DOHH2 (cell line): ENCODE data around the gene NBEAL1.

Experiments used
- H3F3A ChIP-seq: fragments of 200-600 bp; sonication (generic), shearing (Covaris generic); 2 replicates; pipeline ENCODE4 v1.6.0; 2016; ENCODE audit warnings: antibody characterized with exemption, mild to moderate bottlenecking; ENCODE audit not compliant: control insufficient read depth, insufficient read depth
- H3K27ac ChIP-seq: fragments of 200-600 bp; sonication (generic); 2 replicates; pipeline ENCODE4 v1.5.1; 2014; ENCODE audit warnings: low read depth, mild to moderate bottlenecking, low read length, moderate library complexity
- H3K27me3 ChIP-seq: fragments of 200-600 bp; sonication (generic); 2 replicates; pipeline ENCODE4 v1.6.1; 2014; ENCODE audit warnings: mild to moderate bottlenecking, low read length, mixed read lengths; ENCODE audit not compliant: control insufficient read depth
- H3K36me3 ChIP-seq: fragments of 200-600 bp; sonication (generic); 2 replicates; pipeline ENCODE4 v1.6.1; 2014; ENCODE audit warnings: mild to moderate bottlenecking, low read length, moderate library complexity, mixed read lengths; ENCODE audit not compliant: control insufficient read depth
- H3K4me1 ChIP-seq: fragments of 200-600 bp; sonication (generic); 2 replicates; pipeline ENCODE4 v1.6.1; 2014; ENCODE audit warnings: mild to moderate bottlenecking, low read length, mixed read lengths; ENCODE audit not compliant: control insufficient read depth
- H3K4me2 ChIP-seq: fragments of 200-600 bp; sonication (generic); 2 replicates; pipeline ENCODE4 v1.6.0; 2014; ENCODE audit warnings: mild to moderate bottlenecking, low read length, moderate library complexity
- H3K4me3 ChIP-seq: fragments of 200-600 bp; sonication (generic); 2 replicates; pipeline ENCODE4 v1.5.1; 2014; ENCODE audit warnings: mild to moderate bottlenecking, low read length, mixed read lengths
- H3K79me2 ChIP-seq: fragments of 200-600 bp; sonication (generic); 2 replicates; pipeline ENCODE4 v1.6.1; 2014; ENCODE audit warnings: mild to moderate bottlenecking, low read length, mixed read lengths; ENCODE audit not compliant: control insufficient read depth
- H3K9me2 ChIP-seq: fragments of 200-600 bp; sonication (generic); replicated peaks from 2 replicates; pipeline ENCODE4 v1.6.1; 2014; ENCODE audit warnings: mild to moderate bottlenecking, low read length, mixed read lengths; ENCODE audit not compliant: control insufficient read depth
- H3K9me3 ChIP-seq: fragments of 200-600 bp; sonication (generic); 2 replicates; pipeline ENCODE4 v1.6.1; 2014; ENCODE audit warnings: antibody characterized with exemption, low read length, mixed read lengths; ENCODE audit not compliant: control insufficient read depth, insufficient read depth
- H4K20me1 ChIP-seq: fragments of 200-600 bp; sonication (generic); 2 replicates; pipeline ENCODE4 v1.6.0; 2014; ENCODE audit warnings: low read depth, mild to moderate bottlenecking, antibody characterized with exemption, low read length, moderate library complexity; ENCODE audit not compliant: control insufficient read depth, insufficient read depth
- CTCF ChIP-seq: fragments of 200-600 bp; sonication (generic); IDR thresholded peaks from one replicate; pipeline ENCODE4 v1.5.1; 2014; ENCODE audit warnings: antibody characterized with exemption, mild to moderate bottlenecking, low read depth, low read length; ENCODE audit not compliant: poor library complexity, severe bottlenecking
- EZH2phosphoT487 ChIP-seq: fragments of 200-600 bp; sonication (generic); IDR thresholded peaks from 2 replicates; pipeline ENCODE4 v1.6.1; 2017; ENCODE audit warnings: borderline replicate concordance, mild to moderate bottlenecking, antibody characterized with exemption, low read length, moderate library complexity, mixed read lengths

Gene NBEAL1

GRCh38 chr2:203040966-203041521 is 26.4 kb downstream of the NBEAL1 start:
- no peaks in the 10 kb centered on the region for H3K9me2 ChIP-seq
- H3K4me2 ChIP-seq = no peak overlapping the region
- no peak overlapping the region for H3K27ac ChIP-seq
- H3K9me3 ChIP-seq = no peaks in the 10 kb centered on the region
- H3K79me2 ChIP-seq = no peaks in the 10 kb centered on the region
- H3K27me3 ChIP-seq = no peaks in the 10 kb centered on the region
- no peaks in the 10 kb centered on the region for H4K20me1 ChIP-seq
- H3K4me3 ChIP-seq = no peak overlapping the region
- no peaks in the 10 kb centered on the region for H3K36me3 ChIP-seq
- no peaks in the 10 kb centered on the region for H3K4me1 ChIP-seq
- H3F3A ChIP-seq = no peaks in the 10 kb centered on the region
- no peak for TF ChIP-seq EZH2phosphoT487
- no peak for TF ChIP-seq CTCF

- Histone ChIP-seq H3K27ac (no peak overlapping the region), H3K9me3 (no peaks in the 10 kb centered on the region), H3K4me1 (no peaks in the 10 kb centered on the region), H3K4me2 (no peak overlapping the region), H3K9me2 (no peaks in the 10 kb centered on the region), H3F3A (no peaks in the 10 kb centered on the region), H3K4me3 (no peak overlapping the region), H3K36me3 (no peaks in the 10 kb centered on the region), H3K79me2 (no peaks in the 10 kb centered on the region), H4K20me1 (no peaks in the 10 kb centered on the region), H3K27me3 (no peaks in the 10 kb centered on the region)
- TF ChIP-seq CTCF (no peak), EZH2phosphoT487 (no peak)
These were observed 27.5 kb downstream of the NBEAL1 start for GRCh38 chr2:203042178-203042577.

- H3K4me2 ChIP-seq = no peak overlapping the region
- no peaks in the 10 kb centered on the region for H3K4me1 ChIP-seq
- H4K20me1 ChIP-seq = no peaks in the 10 kb centered on the region
- no peaks in the 10 kb centered on the region for H3F3A ChIP-seq
- H3K9me3 ChIP-seq = no peaks in the 10 kb centered on the region
- no peak overlapping the region for H3K27ac ChIP-seq
- no peaks in the 10 kb centered on the region for H3K36me3 ChIP-seq
- no peaks in the 10 kb centered on the region for H3K79me2 ChIP-seq
- TF ChIP-seq EZH2phosphoT487 (no peak), CTCF (no peak)
- H3K4me3 ChIP-seq = no peak overlapping the region
- no peaks in the 10 kb centered on the region for H3K27me3 ChIP-seq
- H3K9me2 ChIP-seq = no peaks in the 10 kb centered on the region
These were observed 28.6 kb downstream of the NBEAL1 start for GRCh38 chr2:203043226-203043625.
